Smooth muscle cell (in vitro differentiated cells): ENCODE data around the gene CEP83. TPM values are rescaled to one million over a fixed set of nuclear protein-coding genes. Genes with fewer than 3 reads are reported as not detected.
"Not testable (repeated sequence)": the region's sequence is repeated elsewhere in the genome, so short reads cannot be mapped to it uniquely, and the experiment has no call there.

Experiments used
- DNase-seq: peaks from one replicate; lab custom pipeline; 2025; ENCODE audit not compliant: unreplicated experiment; lab: John Stamatoyannopoulos, UW
- H2AFZ ChIP-seq: fragments of 200-600 bp; sonication (generic); 2 replicates; pipeline ENCODE4 v1.6.0; 2016; ENCODE audit warnings: antibody characterized with exemption, low read depth, mild to moderate bottlenecking
- H3F3A ChIP-seq: fragments of 200-600 bp; sonication (generic); 2 replicates; pipeline ENCODE4 v1.6.0; 2017; ENCODE audit warnings: antibody characterized with exemption, low read depth
- H3K27ac ChIP-seq: fragments of 200-600 bp; sonication (generic); 2 replicates; pipeline ENCODE4 v1.5.1; 2016; ENCODE audit warnings: low read depth, mild to moderate bottlenecking
- H3K27me3 ChIP-seq: fragments of 200-600 bp; sonication (generic); 2 replicates; pipeline ENCODE4 v1.6.1; 2016; ENCODE audit warnings: low read depth, mild to moderate bottlenecking
- H3K36me3 ChIP-seq: fragments of 200-600 bp; sonication (generic); 2 replicates; pipeline ENCODE4 v1.5.1; 2016; ENCODE audit warnings: low read depth
- H3K4me1 ChIP-seq: fragments of 200-600 bp; sonication (generic); 2 replicates; pipeline ENCODE4 v1.5.1; 2016; ENCODE audit warnings: low read depth
- H3K4me2 ChIP-seq: fragments of 200-600 bp; sonication (generic); 2 replicates; pipeline ENCODE4 v1.6.0; 2016; ENCODE audit warnings: mild to moderate bottlenecking
- H3K4me3 ChIP-seq: fragments of 200-600 bp; sonication (generic); 2 replicates; pipeline ENCODE4 v1.5.1; 2016; ENCODE audit warnings: mild to moderate bottlenecking
- H3K79me2 ChIP-seq: fragments of 200-600 bp; sonication (generic); 2 replicates; pipeline ENCODE4 v1.6.0; 2016; ENCODE audit warnings: low read depth, mild to moderate bottlenecking
- H3K9ac ChIP-seq: fragments of 200-600 bp; sonication (generic); 2 replicates; pipeline ENCODE4 v1.6.0; 2016; ENCODE audit warnings: low read depth
- H3K9me3 ChIP-seq: fragments of 200-600 bp; sonication (generic); replicated peaks from 2 replicates; pipeline ENCODE4 v1.5.1; 2016; ENCODE audit warnings: low read depth
- H4K20me1 ChIP-seq: fragments of 200-600 bp; sonication (generic); 2 replicates; pipeline ENCODE4 v1.6.0; 2016; ENCODE audit warnings: low read depth
- CTCF ChIP-seq: fragments of 200-600 bp; sonication (generic); IDR thresholded peaks from 2 replicates; pipeline ENCODE4 v1.5.1; 2017; ENCODE audit warnings: borderline replicate concordance, mild to moderate bottlenecking, antibody characterized with exemption; ENCODE audit not compliant: insufficient read depth, poor library complexity, severe bottlenecking
- WGBS: methylation state at CpG from one replicate; pipeline ENCODE4 v1.1.7; 2016; ENCODE audit warnings: low lambda C conversion rate; 5-methylcytosine and 5-hydroxymethylcytosine counted together
- polyA plus RNA-seq: library from polyadenylated mRNA; unstranded; fragments of >200 nt; fragmentation: Nextera tagmentation; extraction: Ambion mirVana; gene quantifications from 2 replicates; pipeline ENCODE4 v1.2.1, GENCODE V29; 2016
- total RNA-seq: library from RNA; depleted of rRNA; stranded (reverse); fragments of >200 nt; gene quantifications from 2 replicates; pipeline ENCODE4 v1.2.3, GENCODE V29; 2014

Gene CEP83
- total and polyA plus RNA-seq, 2 experiments from 2014 or later = 2.8 to 30.3 TPM

- no peak for DNase-seq
- Histone ChIP-seq H3K4me1 (peaks cover 27% of the 10 kb centered on the region), H3K9ac (no peak overlapping the region), H3K4me3 (no peak overlapping the region), H3K27ac (no peak overlapping the region), H3K36me3 (no peaks in the 10 kb centered on the region), H2AFZ (no peak overlapping the region), H3K79me2 (no peaks in the 10 kb centered on the region), H4K20me1 (no peaks in the 10 kb centered on the region), H3K4me2 (no peak overlapping the region), H3K27me3 (no peaks in the 10 kb centered on the region), H3K9me3 (peaks cover 13% of the 10 kb centered on the region), H3F3A (peaks cover 6% of the 10 kb centered on the region)
- no peak for TF ChIP-seq CTCF
Observed at GRCh38 chr12:94429633-94430032, 30.0 kb downstream of the CEP83 start.

GRCh38 chr12:94429191-94429590 lies 30.5 kb downstream of the CEP83 start:
- Histone ChIP-seq H3K27ac (no peak overlapping the region), H3K79me2 (no peaks in the 10 kb centered on the region), H3K4me3 (no peak overlapping the region), H3K36me3 (no peaks in the 10 kb centered on the region), H2AFZ (no peak overlapping the region), H3F3A (peaks cover 6% of the 10 kb centered on the region), H4K20me1 (no peaks in the 10 kb centered on the region), H3K9ac (no peak overlapping the region), H3K9me3 (peaks cover 13% of the 10 kb centered on the region), H3K4me2 (no peak overlapping the region), H3K4me1 (peaks cover 24% of the 10 kb centered on the region), H3K27me3 (no peaks in the 10 kb centered on the region)
- no peak for TF ChIP-seq CTCF
- no peak for DNase-seq
- 98% methylated on average over 2 of the region's 2 CpGs for WGBS

GRCh38 chr12:94427501-94428381 lies 31.9 kb downstream of the CEP83 start:
- TF ChIP-seq CTCF = no peak
- Histone ChIP-seq H3K9ac (no peak overlapping the region), H3F3A (peaks cover 6% of the 10 kb centered on the region), H3K27me3 (no peaks in the 10 kb centered on the region), H2AFZ (no peak overlapping the region), H3K27ac (peak overlapping the region; percentile 8), H3K36me3 (no peaks in the 10 kb centered on the region), H3K4me3 (no peak overlapping the region), H3K4me1 (peaks cover 17% of the 10 kb centered on the region), H3K9me3 (peaks cover 13% of the 10 kb centered on the region), H4K20me1 (no peaks in the 10 kb centered on the region), H3K79me2 (no peaks in the 10 kb centered on the region), H3K4me2 (peak overlapping the region; percentile 29)
- WGBS = 35% methylated on average over 3 of the region's 3 CpGs
- no peak for DNase-seq

DNA sequence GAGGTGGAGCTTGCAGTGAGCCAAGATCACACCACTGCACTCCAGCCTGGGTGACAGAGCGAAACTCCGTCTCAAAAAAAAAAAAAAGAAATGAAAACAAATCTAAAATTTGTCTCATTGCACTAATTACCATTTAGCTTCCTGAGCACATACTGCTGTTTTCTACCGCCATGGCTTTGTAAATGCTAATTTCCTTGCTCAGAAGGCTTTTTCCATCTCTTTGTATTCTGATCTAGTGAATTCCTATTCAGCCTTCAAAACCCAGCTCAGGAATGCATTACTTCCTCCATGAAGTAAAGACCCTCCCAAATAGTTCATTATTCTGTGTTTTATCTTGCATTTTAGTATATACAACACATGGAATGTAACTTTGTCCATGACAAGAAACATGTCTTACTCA lies 33.6 kb downstream of the CEP83 start:
- no peak for DNase-seq
- Histone ChIP-seq H3K27ac (no peak overlapping the region), H3K9ac (no peak overlapping the region), H3K27me3 (no peaks in the 10 kb centered on the region), H3K36me3 (no peaks in the 10 kb centered on the region), H2AFZ (no peak overlapping the region), H3K9me3 (peaks cover 8% of the 10 kb centered on the region), H3K79me2 (no peaks in the 10 kb centered on the region), H3K4me3 (no peak overlapping the region), H3F3A (peaks cover 6% of the 10 kb centered on the region), H3K4me2 (no peak overlapping the region), H4K20me1 (no peaks in the 10 kb centered on the region), H3K4me1 (peaks cover 17% of the 10 kb centered on the region)
- WGBS = 79% methylated on average over 3 of the region's 3 CpGs
- TF ChIP-seq CTCF = no peak

DNA sequence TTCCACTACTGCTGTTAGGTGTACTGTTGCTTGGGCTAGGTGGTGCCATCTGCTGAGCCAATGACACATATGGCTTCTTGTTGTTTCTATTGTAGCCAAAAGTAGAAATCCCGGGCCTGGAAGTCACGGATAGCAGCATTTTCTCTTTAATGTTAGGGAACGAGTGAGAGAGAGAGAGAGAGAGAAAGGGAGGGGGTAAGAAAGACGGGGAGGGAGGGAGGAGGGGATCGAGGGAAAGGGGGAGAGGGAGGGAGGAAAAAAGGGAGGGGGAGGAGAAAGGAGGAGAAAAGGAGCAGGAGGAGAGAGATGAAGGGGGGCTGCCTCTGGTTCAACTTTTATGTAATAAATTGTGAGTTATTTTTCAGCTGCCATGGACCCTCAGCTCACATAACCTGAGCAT lies 34.8 kb downstream of the CEP83 start:
- not testable (repeated sequence) for H3K79me2 ChIP-seq, H3K27ac ChIP-seq, H3K9ac ChIP-seq, H3K4me3 ChIP-seq, H3K27me3 ChIP-seq, H4K20me1 ChIP-seq, DNase-seq, H3K9me3 ChIP-seq, H3F3A ChIP-seq, H2AFZ ChIP-seq, H3K36me3 ChIP-seq, H3K4me2 ChIP-seq
- peaks cover 17% of the 10 kb centered on the region for H3K4me1 ChIP-seq
- WGBS = 100% methylated on average over 2 of the region's 5 CpGs
